ENCODE results near the gene CRP. TPM values are rescaled to one million over a fixed set of nuclear protein-coding genes. Genes with fewer than 3 reads are reported as not detected.

CRP gene
- polyA plus RNA-seq, 2 of the 4 experiments (the other 2 are of a cell fraction) = not detected

- 54% methylated on average over 7 of the region's 7 CpGs for WGBS (ENCODE audit: missing lambda C conversion rate)
- Histone ChIP-seq H3K4me1 (no peaks in the 10 kb centered on the region), H3K4me2 (no peak overlapping the region), H3K9me3 (no peaks in the 10 kb centered on the region), H3K27ac (no peak overlapping the region), H3K4me3 (no peak overlapping the region)
- FAIRE-seq = no peak
- CTCF ChIA-PET = interaction anchor here (1.3 to 1.5 kb wide), 2 partner anchors 9 to 31 kb away, joined by 3 to 4 read pairs; no protein-coding TSS in a partner anchor
- DNase-seq (ENCODE audit: low read depth in 1 of 2, low spot score in 1 of 2) = no peak
- ATAC-seq = no peak
- TF ChIP-seq, protein P1, sequence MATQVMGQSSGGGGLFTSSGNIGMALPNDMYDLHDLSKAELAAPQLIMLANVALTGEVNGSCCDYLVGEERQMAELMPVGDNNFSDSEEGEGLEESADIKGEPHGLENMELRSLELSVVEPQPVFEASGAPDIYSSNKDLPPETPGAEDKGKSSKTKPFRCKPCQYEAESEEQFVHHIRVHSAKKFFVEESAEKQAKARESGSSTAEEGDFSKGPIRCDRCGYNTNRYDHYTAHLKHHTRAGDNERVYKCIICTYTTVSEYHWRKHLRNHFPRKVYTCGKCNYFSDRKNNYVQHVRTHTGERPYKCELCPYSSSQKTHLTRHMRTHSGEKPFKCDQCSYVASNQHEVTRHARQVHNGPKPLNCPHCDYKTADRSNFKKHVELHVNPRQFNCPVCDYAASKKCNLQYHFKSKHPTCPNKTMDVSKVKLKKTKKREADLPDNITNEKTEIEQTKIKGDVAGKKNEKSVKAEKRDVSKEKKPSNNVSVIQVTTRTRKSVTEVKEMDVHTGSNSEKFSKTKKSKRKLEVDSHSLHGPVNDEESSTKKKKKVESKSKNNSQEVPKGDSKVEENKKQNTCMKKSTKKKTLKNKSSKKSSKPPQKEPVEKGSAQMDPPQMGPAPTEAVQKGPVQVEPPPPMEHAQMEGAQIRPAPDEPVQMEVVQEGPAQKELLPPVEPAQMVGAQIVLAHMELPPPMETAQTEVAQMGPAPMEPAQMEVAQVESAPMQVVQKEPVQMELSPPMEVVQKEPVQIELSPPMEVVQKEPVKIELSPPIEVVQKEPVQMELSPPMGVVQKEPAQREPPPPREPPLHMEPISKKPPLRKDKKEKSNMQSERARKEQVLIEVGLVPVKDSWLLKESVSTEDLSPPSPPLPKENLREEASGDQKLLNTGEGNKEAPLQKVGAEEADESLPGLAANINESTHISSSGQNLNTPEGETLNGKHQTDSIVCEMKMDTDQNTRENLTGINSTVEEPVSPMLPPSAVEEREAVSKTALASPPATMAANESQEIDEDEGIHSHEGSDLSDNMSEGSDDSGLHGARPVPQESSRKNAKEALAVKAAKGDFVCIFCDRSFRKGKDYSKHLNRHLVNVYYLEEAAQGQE (IDR thresholded peaks at IDR 0.05) = no peak
- no peak for TF ChIP-seq KDM1A (IDR thresholded peaks at IDR 0.05; ENCODE audit: low read depth)
- no peak for TF ChIP-seq MYC (IDR thresholded peaks at IDR 0.05; ENCODE audit: borderline replicate concordance, low read length)
- TF ChIP-seq BHLHE40 (IDR thresholded peaks at IDR 0.05; ENCODE audit: low read depth, low read length) = no peak
- TF ChIP-seq USF2 (IDR thresholded peaks at IDR 0.05) = no peak
- no peak for TF ChIP-seq RNF2 (IDR thresholded peaks at IDR 0.05; ENCODE audit: borderline replicate concordance, low read depth)
- TF ChIP-seq MAFK (IDR thresholded peaks at IDR 0.05; ENCODE audit: partially characterized antibody) = no peak
- TF ChIP-seq ATOH8 (CRISPR knock-in tag; IDR thresholded peaks at IDR 0.05; ENCODE audit: low read depth) = no peak
- no peak for TF ChIP-seq EP300 (IDR thresholded peaks at IDR 0.05)
- no peak for TF ChIP-seq KDM5A (IDR thresholded peaks at IDR 0.05)
- TF ChIP-seq RFX5 (IDR thresholded peaks at IDR 0.05) = no peak
- TF ChIP-seq, protein P2, sequence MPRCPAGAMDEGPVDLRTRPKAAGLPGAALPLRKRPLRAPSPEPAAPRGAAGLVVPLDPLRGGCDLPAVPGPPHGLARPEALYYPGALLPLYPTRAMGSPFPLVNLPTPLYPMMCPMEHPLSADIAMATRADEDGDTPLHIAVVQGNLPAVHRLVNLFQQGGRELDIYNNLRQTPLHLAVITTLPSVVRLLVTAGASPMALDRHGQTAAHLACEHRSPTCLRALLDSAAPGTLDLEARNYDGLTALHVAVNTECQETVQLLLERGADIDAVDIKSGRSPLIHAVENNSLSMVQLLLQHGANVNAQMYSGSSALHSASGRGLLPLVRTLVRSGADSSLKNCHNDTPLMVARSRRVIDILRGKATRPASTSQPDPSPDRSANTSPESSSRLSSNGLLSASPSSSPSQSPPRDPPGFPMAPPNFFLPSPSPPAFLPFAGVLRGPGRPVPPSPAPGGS (IDR thresholded peaks at IDR 0.05) = no peak
- no peak for TF ChIP-seq ZNF302 (CRISPR knock-in tag; IDR thresholded peaks at IDR 0.05)
- TF ChIP-seq NR3C1 (IDR thresholded peaks at IDR 0.05) = no peak
- TF ChIP-seq RARB (CRISPR knock-in tag; IDR thresholded peaks at IDR 0.05) = no peak
- TF ChIP-seq FOSB (CRISPR knock-in tag; IDR thresholded peaks at IDR 0.05) = no peak
- TF ChIP-seq NPAS2 (CRISPR knock-in tag; IDR thresholded peaks at IDR 0.05; ENCODE audit: borderline replicate concordance) = no peak
- no peak for TF ChIP-seq HMGXB4 (CRISPR knock-in tag; IDR thresholded peaks at IDR 0.05; ENCODE audit: borderline replicate concordance)
- no peak for TF ChIP-seq HOXA7 (CRISPR knock-in tag; IDR thresholded peaks at IDR 0.05)
- TF ChIP-seq EHMT2 (IDR thresholded peaks at IDR 0.05; ENCODE audit: low read depth) = no peak
- POLR2A ChIA-PET = no interaction called here
Observed at GRCh38 chr1:159700312-159700711, 14.1 kb downstream of the CRP start.

Measured in A549 (cell line).